ENCODE results near the gene ACTR6. TPM values are rescaled to one million over a fixed set of nuclear protein-coding genes. Genes with fewer than 3 reads are reported as not detected.

Gene ACTR6
- total and polyA plus RNA-seq, 2 of the 4 experiments (the other 2 are of a cell fraction) = 9.7 to 10.2 TPM

DNA sequence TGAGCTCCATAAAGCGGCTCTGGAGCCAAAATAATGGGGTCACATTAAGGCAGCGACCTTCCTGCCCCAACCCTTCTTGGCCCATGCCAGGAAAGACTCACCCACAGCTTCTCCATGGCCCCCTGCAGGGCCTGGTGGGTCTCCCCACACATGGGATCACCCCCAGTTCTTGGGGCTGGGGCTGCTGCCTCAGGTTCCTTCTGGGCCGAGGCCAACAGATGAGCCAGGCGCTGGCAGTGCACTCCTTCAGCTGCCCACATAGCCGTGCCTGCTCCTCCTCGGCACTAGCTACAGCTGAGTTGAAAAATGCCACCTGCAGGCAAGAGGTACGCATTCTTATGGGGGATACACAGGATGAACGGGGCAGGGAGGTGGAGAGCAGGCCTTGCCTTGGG, 43.2 kb upstream of the ACTR6 start:
- peaks cover 8% of the 10 kb centered on the region; the same call in 1 of the 2 replicates for H3K27me3 ChIP-seq (ENCODE audit: control insufficient read depth, insufficient read depth, low read length)
- in situ Hi-C loops (cut with MboI; ENCODE audit: low sequenced_read_pairs) = no loop called here
- no peak overlapping the region for H3K27ac ChIP-seq (ENCODE audit: insufficient read depth, low read length)
- no peak overlapping the region for H3K9ac ChIP-seq (ENCODE audit: low read depth, low read length)
- no peaks in the 10 kb centered on the region for H3K9me3 ChIP-seq (ENCODE audit: control insufficient read depth, insufficient read depth, low read length)
- H2BK20ac ChIP-seq (ENCODE audit: low read depth, low read length) = no peak overlapping the region
- no peak overlapping the region for H3K4me2 ChIP-seq (ENCODE audit: low read depth, low read length)
- no peak overlapping the region for H4K8ac ChIP-seq (ENCODE audit: low read depth in 2 of 2, low read length in 2 of 2)
- no peak overlapping the region for H2BK15ac ChIP-seq (ENCODE audit: low read depth, low read length)
- no peak overlapping the region for H3K4ac ChIP-seq (ENCODE audit: low read depth, low read length)
- TF ChIP-seq SMC3 (IDR thresholded peaks at IDR 0.05; ENCODE audit: low read depth, low read length) = no peak
- TF ChIP-seq, protein P1, sequence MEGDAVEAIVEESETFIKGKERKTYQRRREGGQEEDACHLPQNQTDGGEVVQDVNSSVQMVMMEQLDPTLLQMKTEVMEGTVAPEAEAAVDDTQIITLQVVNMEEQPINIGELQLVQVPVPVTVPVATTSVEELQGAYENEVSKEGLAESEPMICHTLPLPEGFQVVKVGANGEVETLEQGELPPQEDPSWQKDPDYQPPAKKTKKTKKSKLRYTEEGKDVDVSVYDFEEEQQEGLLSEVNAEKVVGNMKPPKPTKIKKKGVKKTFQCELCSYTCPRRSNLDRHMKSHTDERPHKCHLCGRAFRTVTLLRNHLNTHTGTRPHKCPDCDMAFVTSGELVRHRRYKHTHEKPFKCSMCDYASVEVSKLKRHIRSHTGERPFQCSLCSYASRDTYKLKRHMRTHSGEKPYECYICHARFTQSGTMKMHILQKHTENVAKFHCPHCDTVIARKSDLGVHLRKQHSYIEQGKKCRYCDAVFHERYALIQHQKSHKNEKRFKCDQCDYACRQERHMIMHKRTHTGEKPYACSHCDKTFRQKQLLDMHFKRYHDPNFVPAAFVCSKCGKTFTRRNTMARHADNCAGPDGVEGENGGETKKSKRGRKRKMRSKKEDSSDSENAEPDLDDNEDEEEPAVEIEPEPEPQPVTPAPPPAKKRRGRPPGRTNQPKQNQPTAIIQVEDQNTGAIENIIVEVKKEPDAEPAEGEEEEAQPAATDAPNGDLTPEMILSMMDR (conservative IDR thresholded peaks at IDR 0.05; ENCODE audit: low read depth, low read length) = no peak
- no peak for TF ChIP-seq MAZ (IDR thresholded peaks at IDR 0.05; ENCODE audit: borderline replicate concordance, low read depth, low read length)
- TF ChIP-seq CEBPB (IDR thresholded peaks at IDR 0.05; ENCODE audit: low read depth, low read length) = no peak
- TF ChIP-seq CHD1 (IDR thresholded peaks at IDR 0.05; ENCODE audit: low read depth, low read length) = no peak
- TF ChIP-seq, protein P2, sequence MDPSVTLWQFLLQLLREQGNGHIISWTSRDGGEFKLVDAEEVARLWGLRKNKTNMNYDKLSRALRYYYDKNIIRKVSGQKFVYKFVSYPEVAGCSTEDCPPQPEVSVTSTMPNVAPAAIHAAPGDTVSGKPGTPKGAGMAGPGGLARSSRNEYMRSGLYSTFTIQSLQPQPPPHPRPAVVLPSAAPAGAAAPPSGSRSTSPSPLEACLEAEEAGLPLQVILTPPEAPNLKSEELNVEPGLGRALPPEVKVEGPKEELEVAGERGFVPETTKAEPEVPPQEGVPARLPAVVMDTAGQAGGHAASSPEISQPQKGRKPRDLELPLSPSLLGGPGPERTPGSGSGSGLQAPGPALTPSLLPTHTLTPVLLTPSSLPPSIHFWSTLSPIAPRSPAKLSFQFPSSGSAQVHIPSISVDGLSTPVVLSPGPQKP (IDR thresholded peaks at IDR 0.05; ENCODE audit: borderline replicate concordance, low read depth, low read length) = no peak
- TF ChIP-seq MAFK (IDR thresholded peaks at IDR 0.05; ENCODE audit: low read depth, low read length) = no peak
- TF ChIP-seq POLR2A (IDR thresholded peaks at IDR 0.05; ENCODE audit: low read depth, low read length) = no peak
- TF ChIP-seq BHLHE40 (IDR thresholded peaks at IDR 0.05; ENCODE audit: low read depth, low read length) = no peak
- no peak for TF ChIP-seq FOS (IDR thresholded peaks at IDR 0.05; ENCODE audit: low read depth, low read length)
- TF ChIP-seq MXI1 (IDR thresholded peaks at IDR 0.05; ENCODE audit: borderline replicate concordance, low read depth, low read length) = no peak
- TF ChIP-seq, protein P3, sequence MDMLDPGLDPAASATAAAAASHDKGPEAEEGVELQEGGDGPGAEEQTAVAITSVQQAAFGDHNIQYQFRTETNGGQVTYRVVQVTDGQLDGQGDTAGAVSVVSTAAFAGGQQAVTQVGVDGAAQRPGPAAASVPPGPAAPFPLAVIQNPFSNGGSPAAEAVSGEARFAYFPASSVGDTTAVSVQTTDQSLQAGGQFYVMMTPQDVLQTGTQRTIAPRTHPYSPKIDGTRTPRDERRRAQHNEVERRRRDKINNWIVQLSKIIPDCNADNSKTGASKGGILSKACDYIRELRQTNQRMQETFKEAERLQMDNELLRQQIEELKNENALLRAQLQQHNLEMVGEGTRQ (IDR thresholded peaks at IDR 0.05; ENCODE audit: low read depth, low read length) = no peak
- TF ChIP-seq RAD21 (IDR thresholded peaks at IDR 0.05; ENCODE audit: low read length) = no peak
- no peak for TF ChIP-seq NFE2L2 (IDR thresholded peaks at IDR 0.05; ENCODE audit: low read depth, low read length)
- no peak for TF ChIP-seq RCOR1 (IDR thresholded peaks at IDR 0.05; ENCODE audit: insufficient replicate concordance, low read length)
- TF ChIP-seq RFX5 (IDR thresholded peaks at IDR 0.05; ENCODE audit: low read depth, low read length) = no peak
- H3K4me1 ChIP-seq (ENCODE audit: control insufficient read depth, insufficient read depth, low read length) = no peaks in the 10 kb centered on the region
- H3K9me1 ChIP-seq (ENCODE audit: insufficient read depth, low read length) = no peaks in the 10 kb centered on the region
- no peaks in the 10 kb centered on the region for H4K20me1 ChIP-seq (ENCODE audit: insufficient read depth, low read length)
- intact Hi-C loops (cut with micrococcal nuclease) = no loop called here
- ChIA-PET CTCF (no interaction called here), POLR2A (ENCODE audit: unreplicated experiment) (no interaction called here)
- H3K23ac ChIP-seq (ENCODE audit: low read depth, low read length) = no peak overlapping the region
- H3K79me1 ChIP-seq (ENCODE audit: low read depth in 1 of 2, low read length in 2 of 2) = no peaks in the 10 kb centered on the region
- no peak overlapping the region for H4K5ac ChIP-seq (ENCODE audit: low read depth, low read length)
- no peak overlapping the region for H2AFZ ChIP-seq (replicated peaks; ENCODE audit: low read length, poor library complexity)
- no peaks in the 10 kb centered on the region for H3K36me3 ChIP-seq (ENCODE audit: control insufficient read depth, insufficient read depth, low read length)
- H2AK9ac ChIP-seq (replicated peaks; ENCODE audit: low read depth, low read length, poor library complexity) = no peak overlapping the region
- H2BK120ac ChIP-seq (ENCODE audit: low read depth, low read length) = no peak overlapping the region
- no peak overlapping the region for H3K18ac ChIP-seq (ENCODE audit: low read depth, low read length)
- 92% methylated on average over 4 of the region's 8 CpGs; no CpG with 5 or more reads in 1 of the 2 experiments for WGBS, 2 experiments (ENCODE audit: extremely low coverage in 2 of 2, insufficient read length in 1 of 2)
- ATAC-seq (ENCODE audit: low read depth) = no peak
- no peak for DNase-seq
- no peak overlapping the region for H3K56ac ChIP-seq (ENCODE audit: extremely low read depth, insufficient read depth, low read length)
- H4K91ac ChIP-seq (ENCODE audit: insufficient read depth, low read depth, low read length) = no peak overlapping the region
- no TSS peak for BruUV-seq (replicated peaks)
- H2BK5ac ChIP-seq (ENCODE audit: low read depth, low read length, poor library complexity, severe bottlenecking) = no peak overlapping the region
- no peak overlapping the region for H3K4me3 ChIP-seq (ENCODE audit: insufficient read depth, low read depth, low read length)
- dilution Hi-C loops (cut with HindIII; ENCODE audit: low sequenced_read_pairs, unreplicated experiment) = no loop called here
- H3K14ac ChIP-seq (replicated peaks; ENCODE audit: low read depth, low read length) = no peak overlapping the region
- no peak overlapping the region for H2AK5ac ChIP-seq (ENCODE audit: low read depth, low read length)

Measured in IMR-90 (cell line).